A549 (cell line): ENCODE results near the gene CTNND2. TPM values are rescaled to one million over a fixed set of nuclear protein-coding genes. Genes with fewer than 3 reads are reported as not detected.

Source experiments
- ATAC-seq, 2 experiments: fragments of 200-7000 bp in 1 of 2; fragments of >200 bp in 1 of 2; cut with Nextera tagmentation in 1 of 2; cut with Tn5 transposase in 1 of 2; 3 replicates each; pipeline versions ENCODE4 v1.8.0 to v1.9.1; 2018 to 2020; ENCODE audit warnings: mild to moderate bottlenecking in 1 of 2, moderate library complexity in 1 of 2
- CTCF ChIA-PET: fragments of 300-600 bp; sonication (Branson Sonifier 250); formaldehyde crosslinking; extraction: SDS; loops from one replicate; lab custom pipeline; 2021; ENCODE audit warnings: antibody characterized with exemption, inconsistent platforms; lab: Yijun Ruan, JAX
- POLR2A ChIA-PET: fragments of 350-600 bp; formaldehyde crosslinking; extraction: SDS; loops from one replicate; lab custom pipeline; 2021; ENCODE audit warnings: antibody characterized with exemption, inconsistent platforms; lab: Yijun Ruan, JAX
- DNase-seq, 2 experiments: peaks; one replicate each; pipeline versions ENCODE4 v3.0.0 to v3.0.0-alpha.2; 2011 to 2016; ENCODE audit warnings: low read depth in 1 of 2, low spot score in 1 of 2
- FAIRE-seq: peaks from 2 replicates; lab custom pipeline; 2011; peaks lifted over from hg19 to GRCh38; lab: Jason Lieb, UNC
- H3K27ac ChIP-seq, 2 experiments: fragments of >200 bp; sonication (Bioruptor Twin); formaldehyde crosslinking; 3 replicates each; pipeline ENCODE4 v1.5.1; 2016 to 2017
- H3K4me1 ChIP-seq: fragments of >200 bp; sonication (Bioruptor Twin); formaldehyde crosslinking; 3 replicates; pipeline ENCODE4 v1.6.1; 2016
- H3K4me2 ChIP-seq: fragments of >200 bp; sonication (Bioruptor Twin); formaldehyde crosslinking; 3 replicates; pipeline ENCODE4 v1.6.1; 2016
- H3K4me3 ChIP-seq: fragments of >200 bp; sonication (Bioruptor Twin); formaldehyde crosslinking; 3 replicates; pipeline ENCODE4 v1.5.1; 2016
- H3K9me3 ChIP-seq: fragments of >200 bp; sonication (Bioruptor Twin); formaldehyde crosslinking; 3 replicates; pipeline ENCODE4 v1.6.1; 2016
- BHLHE40 ChIP-seq: IDR thresholded peaks from 2 replicates; pipeline ENCODE4 v1.6.1; 2012; ENCODE audit warnings: low read depth, low read length, inconsistent platforms
- CBX8 ChIP-seq: fragments of 200-600 bp; sonication (generic); IDR thresholded peaks from 2 replicates; pipeline ENCODE4 v1.6.1; 2016
- CEBPB ChIP-seq, 2 experiments: fragments of >200 bp in 1 of 2; sonication (Bioruptor Twin) in 1 of 2; formaldehyde crosslinking in 1 of 2; IDR thresholded peaks; 2 replicates each; pipeline ENCODE4 v1.6.1; 2012 to 2016
- E2F6 ChIP-seq: IDR thresholded peaks from 2 replicates; pipeline ENCODE4 v1.6.1; 2012; ENCODE audit warnings: low read depth, borderline replicate concordance
- ELK1 ChIP-seq: fragments of 150-350 bp; IDR thresholded peaks from 2 replicates; pipeline ENCODE4 v1.6.1; 2014; ENCODE audit warnings: low read depth, mild to moderate bottlenecking, low read length
- ESRRA ChIP-seq: fragments of 150-350 bp; IDR thresholded peaks from 2 replicates; pipeline ENCODE4 v1.6.1; 2014; ENCODE audit warnings: mild to moderate bottlenecking, low read length, borderline replicate concordance
- FOSB ChIP-seq: fragments of 250-450 bp; sonication (Bioruptor Pico); IDR thresholded peaks from 2 replicates; pipeline ENCODE4 v1.5.0; 2020; ENCODE audit warnings: mild to moderate bottlenecking, moderate library complexity
- FOSL2 ChIP-seq, 2 experiments: fragments of 450-650 bp in 1 of 2; fragments of >200 bp in 1 of 2; sonication (Bioruptor Twin) in 1 of 2; formaldehyde crosslinking; IDR thresholded peaks; 2 replicates each; pipeline versions ENCODE4 v1.5.0 to v1.6.1; 2016 to 2020; ENCODE audit warnings: mild to moderate bottlenecking in 1 of 2, moderate library complexity in 1 of 2
- FOXS1 ChIP-seq: fragments of 250-450 bp; sonication (Bioruptor Pico); IDR thresholded peaks from 2 replicates; pipeline ENCODE4 v1.5.0; 2020; ENCODE audit warnings: mild to moderate bottlenecking, moderate library complexity
- HES2 ChIP-seq: fragments of >200 bp; sonication (Bioruptor Twin); formaldehyde crosslinking; IDR thresholded peaks from 2 replicates; pipeline ENCODE4 v1.6.1; 2016
- HMGXB4 ChIP-seq: fragments of 250-450 bp; sonication (Bioruptor Pico); IDR thresholded peaks from 2 replicates; pipeline ENCODE4 v1.5.0; 2021; ENCODE audit warnings: mild to moderate bottlenecking, moderate library complexity, borderline replicate concordance
- HOXA7 ChIP-seq: fragments of 250-450 bp; sonication (Bioruptor Pico); IDR thresholded peaks from 2 replicates; pipeline ENCODE4 v1.5.0; 2020; ENCODE audit warnings: mild to moderate bottlenecking, moderate library complexity
- HOXB13 ChIP-seq: fragments of 250-450 bp; sonication (Bioruptor Pico); IDR thresholded peaks from 2 replicates; pipeline ENCODE4 v1.5.0; 2020; ENCODE audit warnings: low read depth, mild to moderate bottlenecking, moderate library complexity
- JUNB ChIP-seq: fragments of >200 bp; sonication (Bioruptor Twin); formaldehyde crosslinking; IDR thresholded peaks from 2 replicates; pipeline ENCODE4 v1.6.1; 2016
- NPAS2 ChIP-seq: fragments of 250-450 bp; sonication (Bioruptor Pico); IDR thresholded peaks from 2 replicates; pipeline ENCODE4 v1.8.0; 2022; ENCODE audit warnings: mild to moderate bottlenecking, moderate library complexity, borderline replicate concordance
- NR3C1 ChIP-seq: fragments of >200 bp; sonication (Bioruptor Twin); formaldehyde crosslinking; IDR thresholded peaks from 3 replicates; pipeline ENCODE4 v1.6.1; 2017
- PBX3 ChIP-seq: IDR thresholded peaks from 2 replicates; pipeline ENCODE4 v1.6.1; 2012
- POLR2A ChIP-seq: IDR thresholded peaks from 2 replicates; pipeline ENCODE4 v1.6.1; 2012; ENCODE audit warnings: mild to moderate bottlenecking, low read length
- POLR2AphosphoS2 ChIP-seq: conservative IDR thresholded peaks from 2 replicates; pipeline ENCODE4 v1.6.1; 2012; ENCODE audit warnings: low read length, improper control_type of control experiment, inconsistent platforms
- RAD21 ChIP-seq, 2 experiments: fragments of >200 bp in 1 of 2; sonication (Bioruptor Twin) in 1 of 2; formaldehyde crosslinking in 1 of 2; IDR thresholded peaks in 1 of 2; conservative IDR thresholded peaks in 1 of 2; 2 replicates in 1 of 2; 3 replicates in 1 of 2; pipeline ENCODE4 v1.6.1; 2012 to 2018; ENCODE audit warnings: inconsistent platforms in 1 of 2
- RARB ChIP-seq: fragments of 250-450 bp; sonication (Bioruptor Pico); IDR thresholded peaks from 2 replicates; pipeline ENCODE4 v1.8.0; 2021; ENCODE audit warnings: mild to moderate bottlenecking, moderate library complexity
- RCOR1 ChIP-seq: fragments of 150-350 bp; IDR thresholded peaks from 2 replicates; pipeline ENCODE4 v1.6.1; 2014; ENCODE audit warnings: antibody characterized with exemption, low read length, low read depth
- SREBF2 ChIP-seq: fragments of 450-650 bp; IDR thresholded peaks from 2 replicates; pipeline ENCODE4 v1.6.1; 2014; ENCODE audit warnings: mild to moderate bottlenecking, moderate library complexity
- TFCP2L1 ChIP-seq: fragments of 250-450 bp; sonication (Bioruptor Pico); IDR thresholded peaks from 2 replicates; pipeline ENCODE4 v1.5.0; 2021; ENCODE audit warnings: mild to moderate bottlenecking
- TP53 ChIP-seq: fragments of 250-450 bp; sonication (Bioruptor Pico); IDR thresholded peaks from 2 replicates; pipeline ENCODE4 v1.5.0; 2021; ENCODE audit warnings: mild to moderate bottlenecking, moderate library complexity
- ZNF302 ChIP-seq: fragments of 250-450 bp; sonication (Bioruptor Pico); IDR thresholded peaks from 2 replicates; pipeline ENCODE4 v1.9.0; 2021; ENCODE audit warnings: inconsistent platforms, mild to moderate bottlenecking, moderate library complexity
- WGBS: methylation state at CpG from one replicate; pipeline ENCODE4 v1.1.6; 2017; ENCODE audit errors: missing lambda C conversion rate; 5-methylcytosine and 5-hydroxymethylcytosine counted together
- polyA plus RNA-seq, 4 experiments: library from polyadenylated mRNA; depleted of rRNA in 3 of 4; stranded (reverse); fragments of >200 nt; fragmentation: RNase III in 1 of 4; extraction: RNeasy Plus Mini Kit Qiagen cat#74134 plus additional on column Dnase treatment in 1 of 4; gene quantifications; 2 replicates in 3 of 4; 3 replicates in 1 of 4; pipeline ENCODE4 v1.2.3, GENCODE V29; 2011 to 2017
- TF ChIP-seq, protein P1 (sequence below): IDR thresholded peaks from 2 replicates; pipeline ENCODE4 v1.6.1; 2012
- TF ChIP-seq, protein P2 (sequence below): fragments of 250-450 bp; sonication (Bioruptor Pico); IDR thresholded peaks from 2 replicates; pipeline ENCODE4 v1.5.0; 2020; ENCODE audit warnings: low read depth, mild to moderate bottlenecking, moderate library complexity
- TF ChIP-seq, protein P3 (sequence below): fragments of >200 bp; sonication (Bioruptor Twin); formaldehyde crosslinking; IDR thresholded peaks from 3 replicates; pipeline ENCODE4 v1.5.1; 2016

CTNND2 gene
- polyA plus RNA-seq, 2 of the 4 experiments (the other 2 are of a cell fraction): not detected

DNA sequence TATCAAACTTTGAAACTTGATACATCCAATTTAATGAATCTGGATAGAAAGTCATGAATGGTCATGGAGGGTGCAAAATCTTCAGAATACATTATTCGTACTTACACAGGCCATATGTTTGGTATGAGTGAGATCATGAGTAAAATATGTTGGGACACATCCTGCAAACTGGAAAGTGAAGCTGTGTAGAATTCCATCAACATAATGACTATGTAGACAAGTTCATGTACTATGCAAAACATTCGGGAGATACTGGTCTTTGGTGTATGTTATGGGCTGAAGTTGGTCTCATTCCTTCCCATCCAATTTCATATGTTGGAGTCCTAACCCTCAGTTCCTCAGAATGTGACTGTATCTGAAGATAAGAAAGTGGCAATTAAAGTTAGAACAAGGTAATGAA lies 18.1 kb upstream of the CTNND2 start:
- DNase-seq (no peak), FAIRE-seq (no peak), ATAC-seq (no peak)
- Histone ChIP-seq H3K4me1 (no peaks in the 10 kb centered on the region), H3K4me2 (no peak overlapping the region), H3K9me3 (no peaks in the 10 kb centered on the region), H3K4me3 (no peak overlapping the region), H3K27ac (no peak overlapping the region)
- CTCF ChIA-PET: no interaction called here
- POLR2A ChIA-PET: no interaction called here
- WGBS: 5% methylated on average over 2 of the region's 2 CpGs
- TF ChIP-seq NPAS2 (CRISPR knock-in tag) (no peak), JUNB (no peak), CEBPB (IDR thresholded peaks at IDR 0.05) (no peak), BHLHE40 (no peak), HOXB13 (no peak), PBX3 (no peak), POLR2A (no peak), RCOR1 (no peak), SREBF2 (no peak), HOXA7 (CRISPR knock-in tag) (no peak), ESRRA (no peak), FOXS1 (CRISPR knock-in tag) (no peak), ELK1 (no peak), TFCP2L1 (CRISPR knock-in tag) (no peak), RAD21 (conservative IDR thresholded peaks at IDR 0.05 in 1 of 2, IDR thresholded peaks at IDR 0.05 in 1 of 2) (no peak), TP53 (CRISPR knock-in tag) (no peak), NR3C1 (no peak), ZNF302 (CRISPR knock-in tag) (no peak)
- TF ChIP-seq, protein P1, sequence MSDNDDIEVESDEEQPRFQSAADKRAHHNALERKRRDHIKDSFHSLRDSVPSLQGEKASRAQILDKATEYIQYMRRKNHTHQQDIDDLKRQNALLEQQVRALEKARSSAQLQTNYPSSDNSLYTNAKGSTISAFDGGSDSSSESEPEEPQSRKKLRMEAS: no peak
- TF ChIP-seq, protein P2, sequence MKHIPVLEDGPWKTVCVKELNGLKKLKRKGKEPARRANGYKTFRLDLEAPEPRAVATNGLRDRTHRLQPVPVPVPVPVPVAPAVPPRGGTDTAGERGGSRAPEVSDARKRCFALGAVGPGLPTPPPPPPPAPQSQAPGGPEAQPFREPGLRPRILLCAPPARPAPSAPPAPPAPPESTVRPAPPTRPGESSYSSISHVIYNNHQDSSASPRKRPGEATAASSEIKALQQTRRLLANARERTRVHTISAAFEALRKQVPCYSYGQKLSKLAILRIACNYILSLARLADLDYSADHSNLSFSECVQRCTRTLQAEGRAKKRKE (CRISPR knock-in tag): no peak

GRCh38 chr5:11918463-11919045 lies 14.3 kb upstream of the CTNND2 start:
- POLR2A ChIA-PET: no interaction called here
- no peak for DNase-seq
- CTCF ChIA-PET: no interaction called here
- no peak for FAIRE-seq
- H3K4me2 ChIP-seq: no peak overlapping the region
- TF ChIP-seq HMGXB4 (CRISPR knock-in tag) (no peak), NPAS2 (CRISPR knock-in tag) (no peak), FOSB (CRISPR knock-in tag) (no peak), E2F6 (no peak), ZNF302 (CRISPR knock-in tag) (no peak), CBX8 (no peak), NR3C1 (no peak), RARB (no peak), POLR2AphosphoS2 (no peak), HES2 (no peak), FOSL2 (IDR thresholded peaks at IDR 0.05) (no peak), FOSL2 (CRISPR knock-in tag; IDR thresholded peaks at IDR 0.05) (no peak)
- TF ChIP-seq, protein P3, sequence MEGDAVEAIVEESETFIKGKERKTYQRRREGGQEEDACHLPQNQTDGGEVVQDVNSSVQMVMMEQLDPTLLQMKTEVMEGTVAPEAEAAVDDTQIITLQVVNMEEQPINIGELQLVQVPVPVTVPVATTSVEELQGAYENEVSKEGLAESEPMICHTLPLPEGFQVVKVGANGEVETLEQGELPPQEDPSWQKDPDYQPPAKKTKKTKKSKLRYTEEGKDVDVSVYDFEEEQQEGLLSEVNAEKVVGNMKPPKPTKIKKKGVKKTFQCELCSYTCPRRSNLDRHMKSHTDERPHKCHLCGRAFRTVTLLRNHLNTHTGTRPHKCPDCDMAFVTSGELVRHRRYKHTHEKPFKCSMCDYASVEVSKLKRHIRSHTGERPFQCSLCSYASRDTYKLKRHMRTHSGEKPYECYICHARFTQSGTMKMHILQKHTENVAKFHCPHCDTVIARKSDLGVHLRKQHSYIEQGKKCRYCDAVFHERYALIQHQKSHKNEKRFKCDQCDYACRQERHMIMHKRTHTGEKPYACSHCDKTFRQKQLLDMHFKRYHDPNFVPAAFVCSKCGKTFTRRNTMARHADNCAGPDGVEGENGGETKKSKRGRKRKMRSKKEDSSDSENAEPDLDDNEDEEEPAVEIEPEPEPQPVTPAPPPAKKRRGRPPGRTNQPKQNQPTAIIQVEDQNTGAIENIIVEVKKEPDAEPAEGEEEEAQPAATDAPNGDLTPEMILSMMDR: no peak
- 22% methylated on average over 9 of the region's 9 CpGs for WGBS
- no peak for ATAC-seq
- H3K27ac ChIP-seq: no peak overlapping the region
- H3K4me3 ChIP-seq: no peak overlapping the region
- no peaks in the 10 kb centered on the region for H3K4me1 ChIP-seq
- H3K9me3 ChIP-seq: no peaks in the 10 kb centered on the region
